Prostate gland (tissue), 2 donors: Measurements from ENCODE around the gene VAV3. TPM values are rescaled to one million over a fixed set of nuclear protein-coding genes. Genes with fewer than 3 reads are reported as not detected.
"Not testable (repeated sequence)": the region's sequence is repeated elsewhere in the genome, so short reads cannot be mapped to it uniquely, and the experiment has no call there.

Experiments used
- DNase-seq: peaks from one replicate; pipeline ENCODE4 v3.0.0-alpha.2; 2019; ENCODE audit warnings: low spot score
- H3K27ac ChIP-seq, 2 donors: fragments of 200-600 bp; sonication (generic); 2 replicates each; pipeline ENCODE4 v1.5.1; 2017 to 2019
- H3K27me3 ChIP-seq: fragments of 200-600 bp; sonication (generic); replicated peaks from 2 replicates; pipeline ENCODE4 v1.5.1; 2019; ENCODE audit not compliant: insufficient read depth
- H3K36me3 ChIP-seq, 2 donors: fragments of 200-600 bp; sonication (generic); 1 replicate in 1 of 2; 2 replicates in 1 of 2; pipeline versions ENCODE4 v1.5.1 to v1.8.1; 2017 to 2019
- H3K4me1 ChIP-seq: fragments of 200-600 bp; sonication (generic); replicated peaks from 2 replicates; pipeline ENCODE4 v1.5.1; 2019
- H3K4me3 ChIP-seq, 2 donors: fragments of 200-600 bp; sonication (generic); 2 replicates each; pipeline ENCODE4 v1.5.1; 2017 to 2019
- H3K9me3 ChIP-seq: fragments of 200-600 bp; sonication (generic); 2 replicates; pipeline ENCODE4 v1.5.1; 2017
- CTCF ChIP-seq, 4 experiments: fragments of 200-600 bp in 2 of 4; fragments of 450-650 bp in 2 of 4; sonication (generic) in 2 of 4; IDR thresholded peaks; 1 replicate in 3 of 4; 2 replicates in 1 of 4; pipeline ENCODE4 v1.5.1; 2016 to 2019; ENCODE audit warnings: antibody characterized with exemption in 4 of 4, mild to moderate bottlenecking in 2 of 4, moderate library complexity in 2 of 4
- POLR2A ChIP-seq: fragments of 450-650 bp; IDR thresholded peaks from one replicate; pipeline ENCODE4 v1.6.1; 2016; ENCODE audit warnings: antibody characterized with exemption, mild to moderate bottlenecking
- POLR2AphosphoS5 ChIP-seq: sonication (generic); formaldehyde crosslinking; IDR thresholded peaks from one replicate; pipeline ENCODE4 v1.6.1; 2017; ENCODE audit warnings: antibody characterized with exemption
- WGBS: methylation state at CpG from one replicate; pipeline ENCODE4 v1.1.5; 2018; 5-methylcytosine and 5-hydroxymethylcytosine counted together
- intact Hi-C: fragments of 100-400 bp; cut with DNase I; formaldehyde crosslinking; loops from one replicate; pipeline ENCODE4 v1.14.2; 2022
- total RNA-seq, 2 donors: library from RNA; depleted of rRNA; stranded (reverse); fragments of >200 nt; gene quantifications; one replicate each; pipeline ENCODE4 v1.1.0, GENCODE V29; 2016

Gene VAV3
- total RNA-seq, 2 donors from 2014 or later: 14.5 TPM

- no peak for TF ChIP-seq POLR2AphosphoS5
- Histone ChIP-seq H3K9me3 (no peaks in the 10 kb centered on the region), H3K36me3 (no peaks in the 10 kb centered on the region), H3K27ac (no peak overlapping the region), H3K27me3 (no peaks in the 10 kb centered on the region), H3K4me1 (no peaks in the 10 kb centered on the region), H3K4me3 (no peak overlapping the region)
- intact Hi-C loops: no loop called here
- no peak for DNase-seq
- 59% methylated on average over 2 of the region's 2 CpGs for whole genome bisulfite sequencing
These were observed 311.2 kb downstream of the VAV3 start for GRCh38 chr1:107653765-107654164.

GRCh38 chr1:107653005-107653404 lies 312.0 kb downstream of the VAV3 start:
- intact Hi-C loops: no loop called here
- no peaks in the 10 kb centered on the region for H3K36me3 ChIP-seq
- H3K9me3 ChIP-seq: no peaks in the 10 kb centered on the region
- DNase-seq: no peak
- no peaks in the 10 kb centered on the region for H3K27me3 ChIP-seq
- H3K4me3 ChIP-seq: no peak overlapping the region
- TF ChIP-seq CTCF (IDR thresholded peaks at IDR 0.05): no peak
- H3K4me1 ChIP-seq: no peaks in the 10 kb centered on the region
- WGBS: 45% methylated on average over 1 of the region's 1 CpG
- H3K27ac ChIP-seq: no peak overlapping the region

- 98% methylated on average over 2 of the region's 2 CpGs for WGBS
- H3K4me1 ChIP-seq, H3K36me3 ChIP-seq, H3K27ac ChIP-seq, H3K27me3 ChIP-seq, DNase-seq, H3K9me3 ChIP-seq, intact Hi-C loops, H3K4me3 ChIP-seq: not testable (repeated sequence)
These were observed 314.2 kb downstream of the VAV3 start for GRCh38 chr1:107650825-107651224.

GRCh38 chr1:107649023-107649422 lies 316.0 kb downstream of the VAV3 start:
- no peak for DNase-seq
- no peaks in the 10 kb centered on the region for H3K36me3 ChIP-seq
- no peak overlapping the region for H3K27ac ChIP-seq
- H3K4me1 ChIP-seq: no peaks in the 10 kb centered on the region
- no peaks in the 10 kb centered on the region for H3K9me3 ChIP-seq
- intact Hi-C loops: no loop called here
- H3K4me3 ChIP-seq: no peak overlapping the region
- TF ChIP-seq POLR2AphosphoS5: no peak
- TF ChIP-seq CTCF (IDR thresholded peaks at IDR 0.05): no peak
- TF ChIP-seq POLR2A: no peak
- no peaks in the 10 kb centered on the region for H3K27me3 ChIP-seq
- WGBS: 84% methylated on average over 3 of the region's 3 CpGs

GRCh38 chr1:107648071-107648470 lies 316.9 kb downstream of the VAV3 start:
- intact Hi-C loops: no loop called here
- DNase-seq: no peak

GRCh38 chr1:107647012-107647411 lies 318.0 kb downstream of the VAV3 start:
- Histone ChIP-seq H3K27me3 (no peaks in the 10 kb centered on the region), H3K36me3 (no peaks in the 10 kb centered on the region), H3K4me1 (no peaks in the 10 kb centered on the region), H3K27ac (no peak overlapping the region), H3K4me3 (no peak overlapping the region), H3K9me3 (no peaks in the 10 kb centered on the region)
- no peak for DNase-seq
- intact Hi-C loops: no loop called here
- TF ChIP-seq POLR2AphosphoS5 (no peak), POLR2A (no peak), CTCF (IDR thresholded peaks at IDR 0.05) (no peak)
- 90% methylated on average over 2 of the region's 2 CpGs for WGBS

More at GRCh38 chr1:107648071-107648470, 316.9 kb downstream of the VAV3 start:
- Histone ChIP-seq H3K4me1 (no peaks in the 10 kb centered on the region), H3K36me3 (no peaks in the 10 kb centered on the region), H3K27ac (no peak overlapping the region), H3K4me3 (no peak overlapping the region), H3K9me3 (no peaks in the 10 kb centered on the region), H3K27me3 (no peaks in the 10 kb centered on the region)
- TF ChIP-seq CTCF (IDR thresholded peaks at IDR 0.05) (no peak), POLR2AphosphoS5 (no peak), POLR2A (no peak)
